ENCODE data around the gene RESF1. TPM values are rescaled to one million over a fixed set of nuclear protein-coding genes. Genes with fewer than 3 reads are reported as not detected.

The RESF1 gene
- total and polyA plus RNA-seq, 10 of the 15 experiments (the other 5 are each of a cell fraction or from before 2014, with no cell fraction given), result 18.9 to 81.8 (median 39.7) TPM

DNA sequence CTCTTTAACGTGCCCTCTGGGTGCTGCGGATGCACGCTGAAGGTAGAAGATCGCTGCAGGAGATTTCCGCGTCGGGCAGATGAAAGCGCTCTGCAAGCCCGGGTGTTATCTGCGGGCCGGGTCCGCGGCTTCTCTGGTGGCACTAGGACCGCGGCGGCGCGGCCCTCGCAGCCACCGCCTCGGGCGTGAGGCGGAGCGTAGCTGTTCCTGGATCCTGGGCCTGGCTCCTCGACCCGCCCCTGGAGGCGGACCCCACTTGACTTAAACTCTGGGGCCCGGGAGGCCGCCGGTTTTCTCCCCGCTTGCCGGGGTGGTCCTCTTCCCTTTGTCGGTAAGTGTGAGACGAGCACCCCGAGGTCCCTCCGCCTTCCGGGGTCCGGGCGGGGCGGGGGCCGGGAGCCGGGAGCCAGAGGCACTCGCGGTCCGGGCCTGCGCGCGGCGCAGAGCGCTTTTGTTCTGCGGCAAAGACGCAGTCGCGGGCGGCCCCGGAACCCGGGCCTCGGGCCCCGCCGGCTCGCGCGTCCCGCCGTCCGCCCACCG lies at the start of gene RESF1 (continued):
- TF ChIP-seq, protein P1, sequence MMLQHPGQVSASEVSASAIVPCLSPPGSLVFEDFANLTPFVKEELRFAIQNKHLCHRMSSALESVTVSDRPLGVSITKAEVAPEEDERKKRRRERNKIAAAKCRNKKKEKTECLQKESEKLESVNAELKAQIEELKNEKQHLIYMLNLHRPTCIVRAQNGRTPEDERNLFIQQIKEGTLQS (IDR thresholded peaks at IDR 0.05; ENCODE audit: borderline replicate concordance, extremely low read depth, low read depth, low read length), result no peak
- TF ChIP-seq SMC3 (IDR thresholded peaks at IDR 0.05; ENCODE audit: borderline replicate concordance, low read length) (no peak; the same call in 1 of the 2 replicates), ZNF217 (IDR thresholded peaks at IDR 0.05) (0 out of 2 replicates have a peak, but pooled peaks have one; percentile 19), CEBPB (IDR thresholded peaks at IDR 0.05; ENCODE audit: borderline replicate concordance in 1 of 2, low read depth in 2 of 2, low read length in 2 of 2) (no peak), CBX3 (IDR thresholded peaks at IDR 0.05; ENCODE audit: borderline replicate concordance, low read depth) (no peak), CHD4 (IDR thresholded peaks at IDR 0.05) (no peak)

DNA sequence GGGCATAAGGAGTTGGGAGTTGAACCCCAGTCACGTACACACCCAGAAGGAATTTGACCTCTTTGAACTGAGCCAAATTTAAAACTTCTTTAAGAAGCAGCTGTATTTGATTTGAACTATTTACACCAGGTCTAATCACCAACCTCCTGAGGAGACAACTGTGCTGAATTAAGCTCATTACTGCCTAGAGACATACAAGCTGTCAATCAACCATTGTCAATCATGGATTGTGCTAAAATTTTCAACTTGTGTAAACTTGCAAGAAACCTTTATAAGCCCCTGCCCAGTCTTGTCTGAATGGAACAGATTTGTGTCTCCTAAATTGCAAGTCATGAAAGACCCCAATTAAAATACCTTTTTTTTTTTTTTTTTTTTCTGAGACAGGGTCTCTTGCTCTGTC lies 44.3 kb upstream of the RESF1 start:
- Histone ChIP-seq H2AFZ (ENCODE audit: control insufficient read depth, low read depth, low read length) (no peak overlapping the region), H4K20me1 (ENCODE audit: control insufficient read depth, insufficient read depth) (no peaks in the 10 kb centered on the region), H3K4me3 (no peak overlapping the region), H3K36me3 (ENCODE audit: control insufficient read depth in 2 of 2, insufficient read depth in 2 of 2, low read length in 1 of 2) (no peaks in the 10 kb centered on the region), H3K79me2 (ENCODE audit: control insufficient read depth, insufficient read depth, low read length) (no peaks in the 10 kb centered on the region), H3K9me3 (replicated peaks; ENCODE audit: control insufficient read depth, insufficient read depth, low read length) (peaks cover 9% of the 10 kb centered on the region; the same call in 2 of the 3 replicates), H3K27me3 (replicated peaks in 1 of 2; ENCODE audit: control insufficient read depth in 2 of 2, insufficient read depth in 2 of 2, low read length in 1 of 2) (no peaks in the 10 kb centered on the region), H3K4me2 (ENCODE audit: control insufficient read depth, insufficient read depth) (no peak overlapping the region), H3K4me1 (ENCODE audit: control insufficient read depth, insufficient read depth, low read length) (no peaks in the 10 kb centered on the region), H3K9ac (ENCODE audit: control insufficient read depth, insufficient read depth, low read length) (no peak overlapping the region), H3K27ac (ENCODE audit: control insufficient read depth, insufficient read depth) (no peak overlapping the region)
- no peak for DNase-seq (ENCODE audit: low read depth, low spot score)
- SMC1A ChIA-PET (ENCODE audit: uncharacterized antibody, unreplicated experiment), result interaction anchor here (1.0 kb wide), 1 partner anchor 13 kb away, joined by 3 read pairs; no protein-coding TSS in a partner anchor
- POLR2A ChIA-PET, result no interaction called here
- CTCF ChIA-PET, result interaction anchor here (0.6 kb wide), 1 partner anchor 509 kb away, joined by 3 read pairs; no protein-coding TSS in a partner anchor
- 72% methylated on average over 1 of the region's 1 CpG for WGBS (ENCODE audit: insufficient coverage, insufficient replicate concordance, low lambda C conversion rate, missing lambda C conversion rate)
- no peak for TF ChIP-seq HCFC1 (IDR thresholded peaks at IDR 0.05; ENCODE audit: low read length)
- TF ChIP-seq TCF12 (IDR thresholded peaks at IDR 0.05; ENCODE audit: low read depth, low read length), result no peak
- no peak for TF ChIP-seq ESRRA (IDR thresholded peaks at IDR 0.05; ENCODE audit: low read length)
- no peak for TF ChIP-seq BHLHE40 (IDR thresholded peaks at IDR 0.05; ENCODE audit: borderline replicate concordance in 1 of 2, low read depth in 2 of 2, low read length in 1 of 2)
- TF ChIP-seq, protein P2, sequence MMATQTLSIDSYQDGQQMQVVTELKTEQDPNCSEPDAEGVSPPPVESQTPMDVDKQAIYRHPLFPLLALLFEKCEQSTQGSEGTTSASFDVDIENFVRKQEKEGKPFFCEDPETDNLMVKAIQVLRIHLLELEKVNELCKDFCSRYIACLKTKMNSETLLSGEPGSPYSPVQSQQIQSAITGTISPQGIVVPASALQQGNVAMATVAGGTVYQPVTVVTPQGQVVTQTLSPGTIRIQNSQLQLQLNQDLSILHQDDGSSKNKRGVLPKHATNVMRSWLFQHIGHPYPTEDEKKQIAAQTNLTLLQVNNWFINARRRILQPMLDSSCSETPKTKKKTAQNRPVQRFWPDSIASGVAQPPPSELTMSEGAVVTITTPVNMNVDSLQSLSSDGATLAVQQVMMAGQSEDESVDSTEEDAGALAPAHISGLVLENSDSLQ (IDR thresholded peaks at IDR 0.05), result peak; percentile 66
- in situ Hi-C loops (cut with MboI) (no loop called here), intact Hi-C loops (cut with micrococcal nuclease; ENCODE audit: unreplicated experiment) (no loop called here)
- no TSS peak for BruUV-seq (replicated peaks)
- RAD21 ChIA-PET (ENCODE audit: unreplicated experiment), result no interaction called here
- FAIRE-seq, result no peak
- ATAC-seq, result no peak

Data from GM12878 (cell line).